Stomach smooth muscle (tissue), 2 donors: ENCODE measurements around the gene TSG101.

Experiments
- H3K27ac ChIP-seq: one replicate; pipeline ENCODE4 v1.7.0; 2013; ENCODE audit warnings: mild to moderate bottlenecking, low read length, inconsistent platforms
- H3K27me3 ChIP-seq, 2 donors: one replicate each; pipeline ENCODE4 v1.7.0; 2013; ENCODE audit warnings: low read length in 2 of 2; ENCODE audit not compliant: insufficient read depth in 2 of 2, control insufficient read depth in 1 of 2
- H3K36me3 ChIP-seq, 2 donors: one replicate each; pipeline ENCODE4 v1.7.0; 2013; ENCODE audit warnings: low read length in 2 of 2; ENCODE audit not compliant: control insufficient read depth in 2 of 2, insufficient read depth in 2 of 2
- H3K4me1 ChIP-seq: one replicate; pipeline ENCODE4 v1.7.0; 2013; ENCODE audit warnings: low read length; ENCODE audit not compliant: control insufficient read depth, insufficient read depth
- H3K4me3 ChIP-seq, 2 donors: one replicate each; pipeline ENCODE4 v1.7.0; 2013; ENCODE audit warnings: low read length in 2 of 2
- H3K9ac ChIP-seq, 2 donors: one replicate each; pipeline ENCODE4 v1.7.0; 2013; ENCODE audit warnings: low read length in 2 of 2, mild to moderate bottlenecking in 1 of 2
- H3K9me3 ChIP-seq, 2 donors: one replicate each; pipeline ENCODE4 v1.7.0; 2013; ENCODE audit warnings: low read length in 2 of 2; ENCODE audit not compliant: control insufficient read depth in 2 of 2
- donor health status: healthy.
- donor health status: Pancreatic carcinoma.

Gene TSG101

GRCh38 chr11:18495271-18495670, 31.5 kb downstream of the TSG101 start:
- Histone ChIP-seq H3K4me3 (no peak overlapping the region), H3K9ac (no peak overlapping the region), H3K9me3 (no peaks in the 10 kb centered on the region), H3K36me3 (peaks cover 15 to 32% of the 10 kb centered on the region in 2 donors), H3K27me3 (no peaks in the 10 kb centered on the region), H3K4me1 (no peaks in the 10 kb centered on the region), H3K27ac (no peak overlapping the region)

- Histone ChIP-seq H3K36me3 (peaks cover 18 to 28% of the 10 kb centered on the region in 2 donors), H3K27me3 (no peaks in the 10 kb centered on the region), H3K4me1 (no peaks in the 10 kb centered on the region), H3K9me3 (no peaks in the 10 kb centered on the region), H3K9ac (no peak overlapping the region), H3K4me3 (no peak overlapping the region), H3K27ac (no peak overlapping the region)
These were observed 33.4 kb downstream of the TSG101 start for GRCh38 chr11:18493310-18493709.

GRCh38 chr11:18492888-18493287, 33.9 kb downstream of the TSG101 start:
- H3K27me3 ChIP-seq, result no peaks in the 10 kb centered on the region
- H3K27ac ChIP-seq, result no peak overlapping the region
- peaks cover 15 to 26% of the 10 kb centered on the region in 2 donors for H3K36me3 ChIP-seq
- H3K4me3 ChIP-seq, result no peak overlapping the region
- H3K4me1 ChIP-seq, result no peaks in the 10 kb centered on the region
- H3K9me3 ChIP-seq, result no peaks in the 10 kb centered on the region
- H3K9ac ChIP-seq, result no peak overlapping the region

- Histone ChIP-seq H3K36me3 (peaks cover 15 to 24% of the 10 kb centered on the region in 2 donors), H3K4me3 (no peak overlapping the region), H3K4me1 (no peaks in the 10 kb centered on the region), H3K27ac (no peak overlapping the region), H3K9ac (no peak overlapping the region), H3K9me3 (no peaks in the 10 kb centered on the region), H3K27me3 (no peaks in the 10 kb centered on the region)
These were observed 34.8 kb downstream of the TSG101 start for GRCh38 chr11:18491924-18492323.

GRCh38 chr11:18490736-18491485, 35.8 kb downstream of the TSG101 start:
- Histone ChIP-seq H3K4me3 (no peak overlapping the region), H3K9ac (no peak overlapping the region), H3K9me3 (no peaks in the 10 kb centered on the region), H3K4me1 (no peaks in the 10 kb centered on the region), H3K27me3 (no peaks in the 10 kb centered on the region), H3K27ac (no peak overlapping the region), H3K36me3 (peaks cover 16 to 27% of the 10 kb centered on the region in 2 donors)

GRCh38 chr11:18490319-18490718, 36.4 kb downstream of the TSG101 start:
- H3K9ac ChIP-seq, result no peak overlapping the region
- H3K27ac ChIP-seq, result no peak overlapping the region
- H3K36me3 ChIP-seq, result peaks cover 17 to 29% of the 10 kb centered on the region in 2 donors

GRCh38 chr11:18485913-18486528, 40.7 kb downstream of the TSG101 start:
- Histone ChIP-seq H3K4me1 (no peaks in the 10 kb centered on the region), H3K27ac (no peak overlapping the region), H3K9me3 (no peaks in the 10 kb centered on the region), H3K27me3 (no peaks in the 10 kb centered on the region), H3K4me3 (no peak overlapping the region), H3K36me3 (peaks cover 35 to 41% of the 10 kb centered on the region in 2 donors), H3K9ac (no peak overlapping the region)

More at GRCh38 chr11:18490319-18490718, 36.4 kb downstream of the TSG101 start:
- Histone ChIP-seq H3K4me3 (no peak overlapping the region), H3K9me3 (no peaks in the 10 kb centered on the region), H3K27me3 (no peaks in the 10 kb centered on the region), H3K4me1 (no peaks in the 10 kb centered on the region)

GRCh38 chr11:18479063-18479462, 47.7 kb downstream of the TSG101 start:
- no peaks in the 10 kb centered on the region for H3K9me3 ChIP-seq
- no peak overlapping the region for H3K9ac ChIP-seq
- no peaks in the 10 kb centered on the region for H3K27me3 ChIP-seq
- no peaks in the 10 kb centered on the region for H3K4me1 ChIP-seq
- peaks cover 43 to 52% of the 10 kb centered on the region in 2 donors for H3K36me3 ChIP-seq
- no peak overlapping the region for H3K27ac ChIP-seq
- H3K4me3 ChIP-seq, result no peak overlapping the region

GRCh38 chr11:18472587-18472986, 54.2 kb downstream of the TSG101 start:
- Histone ChIP-seq H3K4me3 (no peak overlapping the region), H3K9ac (no peak overlapping the region), H3K27me3 (no peaks in the 10 kb centered on the region), H3K27ac (no peak overlapping the region), H3K9me3 (no peaks in the 10 kb centered on the region), H3K4me1 (no peaks in the 10 kb centered on the region), H3K36me3 (peaks cover 2 to 4% of the 10 kb centered on the region in 2 donors)

- no peak overlapping the region for H3K27ac ChIP-seq
- H3K9me3 ChIP-seq, result no peaks in the 10 kb centered on the region
- H3K9ac ChIP-seq, result no peak overlapping the region
- H3K4me1 ChIP-seq, result no peaks in the 10 kb centered on the region
- peaks cover 2 to 4% of the 10 kb centered on the region in 2 donors for H3K36me3 ChIP-seq
- H3K4me3 ChIP-seq, result no peak overlapping the region
- no peaks in the 10 kb centered on the region for H3K27me3 ChIP-seq
These were observed 54.7 kb downstream of the TSG101 start for GRCh38 chr11:18471995-18472394.

GRCh38 chr11:18468961-18469360, 57.8 kb downstream of the TSG101 start:
- no peaks in the 10 kb centered on the region for H3K27me3 ChIP-seq
- H3K4me3 ChIP-seq, result no peak overlapping the region
- H3K4me1 ChIP-seq, result no peaks in the 10 kb centered on the region

More at GRCh38 chr11:18468961-18469360, 57.8 kb downstream of the TSG101 start:
- H3K9ac ChIP-seq, result no peak overlapping the region
- no peaks in the 10 kb centered on the region for H3K36me3 ChIP-seq
- H3K9me3 ChIP-seq, result no peaks in the 10 kb centered on the region
- H3K27ac ChIP-seq, result no peak overlapping the region
